ENCODE measurements around the gene TRIM41. TPM values are rescaled to one million over a fixed set of nuclear protein-coding genes. Genes with fewer than 3 reads are reported as not detected.

TRIM41 gene
- total RNA-seq, 1 donor: 12.7 TPM

DNA sequence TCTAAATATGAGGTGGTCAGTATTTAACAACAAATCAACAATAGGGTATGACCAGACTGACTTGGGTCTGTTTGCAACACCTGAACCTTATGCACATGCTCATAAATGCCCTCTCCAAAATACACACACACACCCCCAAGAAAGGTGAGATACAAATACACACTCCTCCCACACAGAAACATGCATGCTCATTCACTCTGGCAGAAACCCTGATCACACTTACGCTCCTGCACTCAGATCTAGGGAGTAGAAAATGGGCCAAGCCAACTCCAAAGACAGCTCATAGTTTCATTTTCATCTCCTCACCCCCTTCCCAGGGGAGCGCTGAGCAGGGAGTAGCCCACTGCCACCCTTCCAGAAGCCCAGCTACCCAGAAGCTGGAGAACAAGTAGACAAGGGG, 29.4 kb upstream of the TRIM41 start:
- no peak overlapping the region for H3K4me3 ChIP-seq (ENCODE audit: low read depth, low read length)
- TF ChIP-seq, protein P1, sequence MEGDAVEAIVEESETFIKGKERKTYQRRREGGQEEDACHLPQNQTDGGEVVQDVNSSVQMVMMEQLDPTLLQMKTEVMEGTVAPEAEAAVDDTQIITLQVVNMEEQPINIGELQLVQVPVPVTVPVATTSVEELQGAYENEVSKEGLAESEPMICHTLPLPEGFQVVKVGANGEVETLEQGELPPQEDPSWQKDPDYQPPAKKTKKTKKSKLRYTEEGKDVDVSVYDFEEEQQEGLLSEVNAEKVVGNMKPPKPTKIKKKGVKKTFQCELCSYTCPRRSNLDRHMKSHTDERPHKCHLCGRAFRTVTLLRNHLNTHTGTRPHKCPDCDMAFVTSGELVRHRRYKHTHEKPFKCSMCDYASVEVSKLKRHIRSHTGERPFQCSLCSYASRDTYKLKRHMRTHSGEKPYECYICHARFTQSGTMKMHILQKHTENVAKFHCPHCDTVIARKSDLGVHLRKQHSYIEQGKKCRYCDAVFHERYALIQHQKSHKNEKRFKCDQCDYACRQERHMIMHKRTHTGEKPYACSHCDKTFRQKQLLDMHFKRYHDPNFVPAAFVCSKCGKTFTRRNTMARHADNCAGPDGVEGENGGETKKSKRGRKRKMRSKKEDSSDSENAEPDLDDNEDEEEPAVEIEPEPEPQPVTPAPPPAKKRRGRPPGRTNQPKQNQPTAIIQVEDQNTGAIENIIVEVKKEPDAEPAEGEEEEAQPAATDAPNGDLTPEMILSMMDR (IDR thresholded peaks at IDR 0.05; ENCODE audit: insufficient read depth, low read length): no peak
- no peak for DNase-seq (ENCODE audit: low read depth)

DNA sequence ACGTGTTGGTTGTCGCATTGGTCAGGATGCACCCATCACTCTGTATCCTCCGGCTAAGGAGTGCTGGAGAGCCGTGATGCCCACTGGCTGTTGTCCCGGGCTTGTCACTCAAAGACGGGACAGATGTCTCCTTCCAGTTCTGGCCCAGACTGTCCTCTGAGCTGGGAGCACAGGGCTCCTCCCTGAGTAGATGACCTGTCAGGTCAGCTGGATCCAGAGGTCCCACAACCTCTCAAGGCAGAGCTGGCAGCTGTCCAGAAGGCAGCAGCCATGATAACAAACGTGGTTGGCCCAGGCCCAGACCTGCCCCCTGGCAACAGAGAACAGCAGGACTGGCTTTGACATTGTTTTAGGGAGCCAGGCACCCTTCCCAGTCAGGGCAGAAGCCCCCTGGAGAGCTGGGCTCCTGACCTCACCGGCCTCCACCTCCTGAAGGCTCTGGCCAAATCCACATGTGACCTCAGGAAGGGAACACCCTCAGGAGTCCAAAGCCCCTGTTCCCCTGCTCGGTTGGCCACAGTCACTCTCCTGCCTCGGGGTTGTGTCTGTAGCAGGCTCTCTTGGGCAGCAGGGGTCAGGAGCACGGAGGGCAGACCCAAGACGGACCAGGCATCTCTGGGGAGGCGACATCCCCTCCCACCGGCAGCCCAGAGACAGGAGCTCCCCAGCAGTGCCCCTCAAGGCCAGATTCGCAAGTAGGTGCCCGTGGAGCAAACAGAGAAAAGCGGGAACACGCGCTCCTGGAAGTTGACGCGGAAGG, 28.4 kb upstream of the TRIM41 start:
- DNase-seq (ENCODE audit: low read depth): no peak
- no peak overlapping the region for H3K4me3 ChIP-seq (ENCODE audit: low read depth, low read length)
- TF ChIP-seq, protein P1 (IDR thresholded peaks at IDR 0.05; ENCODE audit: insufficient read depth, low read length): no peak

DNA sequence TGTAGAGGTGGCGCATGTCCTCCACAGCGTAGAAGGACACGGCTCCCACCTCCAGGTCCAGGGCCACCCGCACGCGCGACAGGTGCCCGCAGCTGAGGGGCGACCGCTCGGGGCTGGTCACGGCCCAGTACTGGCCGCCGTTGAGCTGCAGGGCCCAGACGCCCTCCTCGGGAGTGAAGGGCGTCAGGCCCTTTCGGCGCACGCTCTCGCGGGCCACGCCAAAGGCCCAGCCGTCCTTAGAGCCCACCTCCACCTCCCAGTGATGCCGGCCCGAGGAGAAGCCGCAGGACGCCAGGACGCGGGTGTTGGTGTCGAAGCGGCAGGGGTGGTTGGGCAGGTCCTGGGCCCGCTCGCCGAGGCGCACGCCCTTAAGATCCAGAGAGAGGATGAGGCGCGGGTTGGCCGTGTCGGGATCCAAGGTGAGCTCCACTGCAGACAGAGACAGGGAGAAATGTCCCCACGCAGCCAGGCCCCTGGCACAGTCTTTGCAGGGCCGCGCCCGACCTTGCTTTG, 27.8 kb upstream of the TRIM41 start:
- no peak overlapping the region for H3K4me3 ChIP-seq (ENCODE audit: low read depth, low read length)
- TF ChIP-seq, protein P1 (IDR thresholded peaks at IDR 0.05; ENCODE audit: insufficient read depth, low read length): no peak
- DNase-seq (ENCODE audit: low read depth): no peak

DNA sequence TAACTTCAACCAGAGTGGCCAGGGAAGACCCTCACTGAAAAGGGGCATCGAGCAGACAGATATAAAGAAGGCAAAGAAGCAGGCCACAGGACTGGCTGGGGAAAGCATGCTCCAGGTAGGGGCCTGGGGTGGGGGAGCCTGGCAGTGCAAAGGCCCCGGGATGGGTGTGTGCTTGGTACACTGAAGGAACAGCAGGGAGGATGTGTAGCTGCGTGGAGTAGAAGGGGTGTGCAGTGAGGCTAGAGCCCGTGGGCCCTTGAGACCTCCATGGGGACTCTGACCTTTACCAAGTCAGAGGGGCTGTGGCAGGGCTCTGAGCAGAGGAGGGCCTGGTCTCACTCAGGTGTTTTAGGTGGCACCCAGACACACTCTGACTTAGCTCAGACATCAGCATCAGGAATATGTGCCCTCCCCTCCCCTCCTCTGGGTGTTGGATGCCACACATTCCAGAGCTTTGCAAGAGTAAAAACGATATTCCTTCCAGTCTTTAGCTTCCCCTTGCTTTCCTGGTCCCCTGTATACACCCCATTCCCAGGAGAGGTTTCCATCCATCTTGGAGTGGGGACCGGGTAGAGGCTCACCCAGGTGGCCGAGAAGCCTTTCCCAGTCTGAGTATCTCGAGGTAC, 25.6 kb upstream of the TRIM41 start:
- no peak overlapping the region for H3K4me3 ChIP-seq (ENCODE audit: low read depth, low read length)
- no peak for DNase-seq (ENCODE audit: low read depth)
- TF ChIP-seq, protein P1 (IDR thresholded peaks at IDR 0.05; ENCODE audit: insufficient read depth, low read length): no peak

DNA sequence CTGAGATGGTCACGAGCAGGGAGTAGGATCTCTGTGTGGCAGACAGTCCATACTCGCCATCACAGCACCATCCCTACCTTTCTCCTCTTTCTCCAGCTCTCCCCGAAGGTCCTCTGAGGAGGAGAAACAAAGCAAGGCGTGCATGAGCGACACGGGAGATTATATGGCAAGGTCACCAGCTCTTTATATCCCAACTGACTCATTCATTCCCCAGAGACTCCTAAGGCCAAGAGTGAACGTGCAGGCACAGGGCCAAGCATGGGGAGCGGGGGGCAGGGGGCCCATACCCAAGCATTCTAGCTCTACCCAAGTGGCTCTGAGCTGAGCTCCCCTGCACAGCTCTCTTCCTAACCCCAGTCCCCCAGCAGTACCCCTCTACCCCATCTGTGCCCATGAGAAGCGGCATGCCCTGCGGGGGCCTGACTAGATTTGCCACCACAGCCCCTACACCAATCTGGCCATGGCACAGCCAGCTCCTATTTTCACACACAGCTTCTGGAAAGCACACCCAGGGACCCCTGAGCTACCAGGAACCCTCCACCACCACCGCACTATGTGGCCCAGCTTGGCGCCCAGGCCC, 24.9 kb upstream of the TRIM41 start:
- TF ChIP-seq, protein P1 (IDR thresholded peaks at IDR 0.05; ENCODE audit: insufficient read depth, low read length): no peak
- H3K4me3 ChIP-seq (ENCODE audit: low read depth, low read length): no peak overlapping the region
- no peak for DNase-seq (ENCODE audit: low read depth)

DNA sequence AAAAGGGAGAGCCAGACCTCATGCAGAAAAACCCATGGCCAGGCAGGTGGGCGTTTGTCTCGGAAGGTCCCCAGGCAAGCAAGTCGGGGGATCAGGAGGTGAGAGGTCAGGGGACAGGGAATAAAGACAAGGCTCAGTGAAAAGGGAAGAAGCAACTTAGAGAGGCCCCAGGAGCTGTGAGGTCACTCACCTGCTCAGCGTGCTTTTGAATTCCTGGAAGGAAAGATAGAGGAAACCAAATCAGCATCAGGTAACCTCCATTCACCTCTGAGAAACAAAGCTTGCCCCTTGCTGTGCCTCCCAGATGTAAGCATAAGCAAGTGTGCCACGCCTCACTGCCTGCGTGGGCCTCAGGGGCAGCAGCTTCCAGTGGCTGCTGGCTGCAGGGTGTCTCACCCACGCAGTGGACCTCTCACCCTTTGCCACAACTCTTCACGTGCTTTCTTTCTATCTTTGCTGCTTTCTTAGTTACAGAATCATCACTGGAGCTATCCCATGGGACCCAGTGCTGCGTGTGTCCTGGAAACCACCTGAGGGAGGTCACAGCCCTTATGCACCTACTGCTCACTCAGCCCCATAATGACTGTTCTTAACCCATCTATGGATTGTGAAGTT, 24.1 kb upstream of the TRIM41 start:
- DNase-seq (ENCODE audit: low read depth): no peak
- H3K4me3 ChIP-seq (ENCODE audit: low read depth, low read length): no peak overlapping the region
- TF ChIP-seq, protein P1 (IDR thresholded peaks at IDR 0.05; ENCODE audit: insufficient read depth, low read length): no peak

All from fibroblast of the aortic adventitia (primary cell).